K562 (cell line): Measurements from ENCODE around the gene FBRS. TPM values are rescaled to one million over a fixed set of nuclear protein-coding genes. Genes with fewer than 3 reads are reported as not detected.

Experiments used
- ATAC-seq: fragments of 200-7000 bp; cut with Tn5 transposase; 3 replicates; pipeline ENCODE4 v1.9.1; 2020; ENCODE audit warnings: moderate library complexity
- BruUV-seq: library from RNA; stranded (reverse); fragments of 400-500 nt; replicated peaks from 2 replicates; lab custom pipeline; 2021; lab: Mats Ljungman, UMichigan
- CTCF ChIA-PET: fragments of 300-600 bp; formaldehyde crosslinking; extraction: SDS; loops from one replicate; lab custom pipeline; 2021; ENCODE audit warnings: low intra/inter-chr PET ratio; lab: Yijun Ruan, JAX
- POLR2A ChIA-PET: fragments of 300-600, 350-650 bp; sonication (Branson Sonifier 250); formaldehyde crosslinking; extraction: SDS; loops from one replicate; lab custom pipeline; 2021; ENCODE audit warnings: antibody characterized with exemption, inconsistent platforms; lab: Yijun Ruan, JAX
- DNase-seq, 4 experiments: peaks; one replicate each; pipeline versions ENCODE4 v3.0.0 to v3.0.0-alpha.2; 2011 to 2018; ENCODE audit warnings: low spot score in 3 of 4, mixed read lengths in 3 of 4; ENCODE audit errors: extremely low read depth in 1 of 4
- FAIRE-seq: peaks from 2 replicates; lab custom pipeline; 2011; peaks lifted over from hg19 to GRCh38; lab: Jason Lieb, UNC
- H2AFZ ChIP-seq: 2 replicates; pipeline ENCODE4 v1.6.0; 2011; ENCODE audit warnings: low read depth, low read length, control low read depth, inconsistent platforms
- H3K27ac ChIP-seq: fragments of 200-600 bp; 3 replicates; pipeline ENCODE4 v1.8.0; 2011; ENCODE audit warnings: low read depth, mild to moderate bottlenecking, control low read depth, inconsistent platforms, low read length, moderate library complexity, mixed read lengths; ENCODE audit errors: extremely low read depth
- H3K27me3 ChIP-seq, 2 experiments: fragments of 300-600 bp in 1 of 2; 2 replicates in 1 of 2; 3 replicates in 1 of 2; pipeline versions ENCODE4 v1.6.0 to v1.8.0; 2011; ENCODE audit warnings: inconsistent platforms in 2 of 2, low read length in 2 of 2, mild to moderate bottlenecking in 1 of 2, mixed read lengths in 1 of 2, moderate library complexity in 1 of 2; ENCODE audit not compliant: control insufficient read depth in 2 of 2, insufficient read depth in 2 of 2
- H3K36me3 ChIP-seq: fragments of 300-600 bp; 3 replicates; pipeline ENCODE4 v1.8.0; 2011; ENCODE audit warnings: mild to moderate bottlenecking, low read length, inconsistent platforms; ENCODE audit not compliant: control insufficient read depth, insufficient read depth
- H3K4me1 ChIP-seq, 2 experiments: fragments of 200-600 bp in 1 of 2; replicated peaks in 1 of 2; 2 replicates in 1 of 2; 3 replicates in 1 of 2; pipeline versions ENCODE4 v1.5.1 to v1.8.0; 2011; ENCODE audit warnings: inconsistent platforms in 2 of 2, low read length in 2 of 2, mild to moderate bottlenecking in 1 of 2, mixed read lengths in 1 of 2, moderate library complexity in 1 of 2; ENCODE audit not compliant: control insufficient read depth in 2 of 2, insufficient read depth in 2 of 2
- H3K4me2 ChIP-seq: 2 replicates; pipeline ENCODE4 v1.6.1; 2011; ENCODE audit warnings: low read length, control low read depth, inconsistent platforms, mixed read lengths; ENCODE audit not compliant: insufficient read depth
- H3K4me3 ChIP-seq: fragments of 200-600 bp; sonication (generic), shearing (Covaris generic); 2 replicates; pipeline ENCODE4 v1.5.1; 2016; ENCODE audit warnings: control low read depth, inconsistent platforms
- H3K79me2 ChIP-seq: fragments of 200-600 bp; 3 replicates; pipeline ENCODE4 v1.8.0; 2011; ENCODE audit warnings: low read length, inconsistent platforms; ENCODE audit not compliant: control insufficient read depth, insufficient read depth
- H3K9ac ChIP-seq, 2 experiments: 2 replicates each; pipeline versions ENCODE4 v1.6.0 to v1.6.1; 2011; ENCODE audit warnings: low read depth in 2 of 2, low read length in 2 of 2, control low read depth in 1 of 2, inconsistent platforms in 1 of 2, mild to moderate bottlenecking in 1 of 2, mixed read lengths in 1 of 2; ENCODE audit not compliant: insufficient read depth in 1 of 2
- H3K9me1 ChIP-seq: one replicate; pipeline ENCODE4 v1.6.0; 2011; ENCODE audit warnings: inconsistent platforms, mild to moderate bottlenecking, low read length, moderate library complexity; ENCODE audit not compliant: control insufficient read depth, insufficient read depth
- H3K9me3 ChIP-seq: replicated peaks from 2 replicates; pipeline ENCODE4 v1.5.1; 2011; ENCODE audit warnings: low read depth, low read length, inconsistent platforms; ENCODE audit not compliant: control insufficient read depth, insufficient read depth
- H4K20me1 ChIP-seq: replicated peaks from 2 replicates; pipeline ENCODE4 v1.6.1; 2011; ENCODE audit warnings: low read length, inconsistent platforms, mixed read lengths; ENCODE audit not compliant: control insufficient read depth, insufficient read depth
- AFF4 ChIP-seq: sonication (generic); formaldehyde crosslinking; IDR thresholded peaks from 2 replicates; pipeline ENCODE4 v1.8.0; 2023; ENCODE audit warnings: mild to moderate bottlenecking, missing genetic modification reagents
- EGR1 ChIP-seq: fragments of 450-650 bp; conservative IDR thresholded peaks from 2 replicates; pipeline ENCODE4 v1.6.1; 2017; ENCODE audit warnings: mild to moderate bottlenecking
- ELF4 ChIP-seq: fragments of 450-650 bp; formaldehyde crosslinking; IDR thresholded peaks from 2 replicates; pipeline ENCODE4 v1.4.0; 2022; ENCODE audit warnings: missing genetic modification characterization
- GMEB1 ChIP-seq: fragments of 250-450 bp; sonication (Bioruptor Pico); IDR thresholded peaks from 2 replicates; pipeline ENCODE4 v1.4.0; 2020; ENCODE audit warnings: mild to moderate bottlenecking
- HLTF ChIP-seq: fragments of 450-650 bp; IDR thresholded peaks from 2 replicates; pipeline ENCODE4 v1.6.1; 2016
- MTA3 ChIP-seq: fragments of 450-650 bp; formaldehyde crosslinking; IDR thresholded peaks from 2 replicates; pipeline ENCODE4 v1.6.1; 2017; ENCODE audit warnings: mild to moderate bottlenecking, borderline replicate concordance
- PTRF ChIP-seq: fragments of 450-650 bp; IDR thresholded peaks from 2 replicates; pipeline ENCODE4 v1.6.1; 2016; ENCODE audit warnings: mild to moderate bottlenecking, missing genetic modification characterization, missing compliant biosample characterization
- SP2 ChIP-seq: IDR thresholded peaks from 2 replicates; pipeline ENCODE4 v1.6.1; 2011; ENCODE audit warnings: mild to moderate bottlenecking, low read depth, low read length, moderate library complexity; ENCODE audit not compliant: poor library complexity, severe bottlenecking; ENCODE audit errors: extremely low read depth
- ZFP36 ChIP-seq: fragments of 150-350 bp; IDR thresholded peaks from 2 replicates; pipeline ENCODE4 v1.6.1; 2018; ENCODE audit warnings: low read length, low read depth; ENCODE audit not compliant: partially characterized antibody
- ZFP91 ChIP-seq: sonication (generic); formaldehyde crosslinking; IDR thresholded peaks from 2 replicates; pipeline ENCODE4 v1.8.0; 2022; ENCODE audit warnings: mild to moderate bottlenecking, missing genetic modification reagents
- ZHX1 ChIP-seq: fragments of 150-350 bp; conservative IDR thresholded peaks from 2 replicates; pipeline ENCODE4 v1.6.1; 2014; ENCODE audit warnings: low read length
- ZNF583 ChIP-seq: fragments of 250-450 bp; sonication (Bioruptor Pico); IDR thresholded peaks from 2 replicates; pipeline ENCODE4 v1.4.0; 2020
- WGBS: fragments of 100-300 bp; shearing (Covaris generic); methylation state at CpG from one replicate; pipeline ENCODE4 v1.1.6; 2016; ENCODE audit warnings: low coverage, mixed read lengths; ENCODE audit not compliant: insufficient coverage; ENCODE audit errors: missing lambda C conversion rate; 5-methylcytosine and 5-hydroxymethylcytosine counted together
- in situ Hi-C: fragments of 300-500 bp; cut with MboI; formaldehyde crosslinking; loops from 4 replicates; pipeline ENCODE4 v1.15.0; 2018; ENCODE audit warnings: inconsistent platforms, mixed read lengths
- intact Hi-C: fragments of 100-400 bp; cut with micrococcal nuclease; formaldehyde crosslinking; loops from 2 replicates; pipeline ENCODE4 v1.14.2; 2022
- polyA plus RNA-seq, 8 experiments: library from polyadenylated mRNA; depleted of rRNA in 4 of 8; stranded (reverse) in 5 of 8; unstranded in 3 of 8; fragments of >200 nt; fragmentation: Nextera tagmentation in 2 of 8; fragmentation: Illumina TruSeq in 1 of 8; extraction: Ambion mirVana in 2 of 8; extraction: Trizol in 1 of 8; gene quantifications; 2 replicates each; pipeline versions ENCODE4 v1.2.1 to v1.2.3, GENCODE V29; 2011 to 2014; ENCODE audit warnings: inconsistent platforms in 1 of 8, missing spikeins in 1 of 8
- total RNA-seq, 7 experiments: library from RNA; depleted of rRNA in 6 of 7; stranded (reverse); fragments of >200 nt in 6 of 7; fragmentation: Illumina TruSeq in 2 of 7; extraction: Trizol in 2 of 7; gene quantifications; 2 replicates each; pipeline versions ENCODE4 v1.2.1 to v1.2.3, GENCODE V29; 2011 to 2021; ENCODE audit warnings: low replicate concordance in 1 of 7

Gene FBRS
- total and polyA plus RNA-seq, 9 of the 15 experiments (the other 6 are each of a cell fraction or from before 2014, with no cell fraction given): 0.32 to 59.5 (median 13.1) TPM

- POLR2A ChIA-PET: interaction anchor here (0.6 to 1.7 kb wide), 4 partner anchors 12 to 649 kb away, joined by 3 to 5 read pairs (median 4); no protein-coding TSS in a partner anchor
- Histone ChIP-seq H2AFZ (peak overlapping the region; percentile 74), H3K79me2 (no peaks in the 10 kb centered on the region), H3K36me3 (no peaks in the 10 kb centered on the region), H3K4me3 (no peak overlapping the region), H3K9ac (no peak overlapping the region), H3K4me1 (peaks cover 6 to 10% of the 10 kb centered on the region in 2 experiments; a peak in 3 of 5 replicates), H3K4me2 (peak overlapping the region; percentile 18), H3K27ac (no peak overlapping the region), H3K9me3 (peaks cover 13% of the 10 kb centered on the region), H3K27me3 (no peaks in the 10 kb centered on the region), H3K9me1 (no peaks in the 10 kb centered on the region), H4K20me1 (no peaks in the 10 kb centered on the region)
- WGBS: 37% methylated on average over 11 of the region's 11 CpGs
- no peak for ATAC-seq
- FAIRE-seq: no peak
- BruUV-seq: no TSS peak
- in situ Hi-C loops: loop anchor here (10.0 kb wide), 1 partner anchor 189 kb away; the partner anchor contains the start of gene DCTPP1
- DNase-seq: peak in 1 of 4 experiments; percentile 34
- intact Hi-C loops: no loop called here
- CTCF ChIA-PET: no interaction called here
- TF ChIP-seq HLTF (no peak), ZFP36 (no peak), PTRF (tag) (no peak), GMEB1 (no peak), ZNF583 (no peak), ZFP91 (CRISPR knock-in tag) (no peak), EGR1 (no peak), SP2 (no peak), AFF4 (no peak), ZHX1 (no peak), MTA3 (no peak), ELF4 (CRISPR knock-in tag) (no peak)
These were observed 34.5 kb upstream of the FBRS start for GRCh38 chr16:30623536-30624283.
